ENCODE results near the gene ZNF750.
A peak's percentile ranks its signal among the peaks of the same experiment; 100 is the strongest.

Gene ZNF750

GRCh38 chr17:82839617-82840292 lies at the start of gene ZNF750:
ZNF750 (minus strand) TSS chr17:82840022; CDS start chr17:82832454, 7,568 bp downstream.
- no peak for DNase-seq

DNA sequence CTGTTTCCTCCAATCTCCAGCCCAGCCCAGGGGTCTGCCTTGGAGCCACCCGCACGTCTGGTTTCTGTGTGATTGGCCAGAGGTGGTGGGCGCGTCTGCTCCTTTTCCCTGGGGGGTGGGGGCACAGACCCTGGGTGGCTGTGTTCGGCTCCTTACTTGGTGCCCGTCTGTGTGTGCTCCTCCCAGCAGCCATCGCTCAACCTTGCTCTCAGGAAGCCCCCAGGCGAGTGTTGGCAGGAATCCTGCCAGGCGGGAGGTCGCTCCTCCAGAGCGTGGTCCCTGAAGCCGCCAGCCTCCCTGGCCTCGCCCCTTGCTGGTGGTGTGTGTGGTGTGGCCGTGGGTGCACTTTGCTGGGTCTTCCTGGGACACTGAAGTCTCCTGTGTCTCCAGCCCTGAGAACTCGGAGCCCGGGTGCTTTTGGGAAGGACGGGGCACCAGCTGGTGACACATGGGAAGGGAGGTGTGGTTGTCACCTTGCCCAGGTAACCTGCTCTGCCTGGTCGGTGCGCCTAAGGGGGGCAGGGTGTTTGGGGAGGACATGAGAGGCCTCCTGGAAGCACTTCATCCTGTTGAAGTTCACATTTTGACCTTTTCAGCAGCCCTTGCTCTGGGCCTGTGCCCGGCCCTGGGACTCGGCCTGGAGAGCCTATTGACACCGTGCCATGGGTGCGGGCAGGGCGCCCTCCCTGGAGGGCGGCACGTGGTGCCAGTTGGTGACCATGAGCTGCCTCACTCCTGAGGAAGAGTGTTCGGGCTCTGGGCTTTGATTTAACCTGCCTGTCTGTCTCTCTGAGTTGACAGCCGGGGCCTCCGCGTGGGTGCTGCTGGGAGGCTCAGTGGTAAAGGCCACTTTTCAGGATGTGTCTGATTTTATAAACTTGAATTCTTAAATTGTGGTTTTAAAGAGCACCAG lies 49.0 kb upstream of the ZNF750 start:
- DNase-seq, result no peak

DNA sequence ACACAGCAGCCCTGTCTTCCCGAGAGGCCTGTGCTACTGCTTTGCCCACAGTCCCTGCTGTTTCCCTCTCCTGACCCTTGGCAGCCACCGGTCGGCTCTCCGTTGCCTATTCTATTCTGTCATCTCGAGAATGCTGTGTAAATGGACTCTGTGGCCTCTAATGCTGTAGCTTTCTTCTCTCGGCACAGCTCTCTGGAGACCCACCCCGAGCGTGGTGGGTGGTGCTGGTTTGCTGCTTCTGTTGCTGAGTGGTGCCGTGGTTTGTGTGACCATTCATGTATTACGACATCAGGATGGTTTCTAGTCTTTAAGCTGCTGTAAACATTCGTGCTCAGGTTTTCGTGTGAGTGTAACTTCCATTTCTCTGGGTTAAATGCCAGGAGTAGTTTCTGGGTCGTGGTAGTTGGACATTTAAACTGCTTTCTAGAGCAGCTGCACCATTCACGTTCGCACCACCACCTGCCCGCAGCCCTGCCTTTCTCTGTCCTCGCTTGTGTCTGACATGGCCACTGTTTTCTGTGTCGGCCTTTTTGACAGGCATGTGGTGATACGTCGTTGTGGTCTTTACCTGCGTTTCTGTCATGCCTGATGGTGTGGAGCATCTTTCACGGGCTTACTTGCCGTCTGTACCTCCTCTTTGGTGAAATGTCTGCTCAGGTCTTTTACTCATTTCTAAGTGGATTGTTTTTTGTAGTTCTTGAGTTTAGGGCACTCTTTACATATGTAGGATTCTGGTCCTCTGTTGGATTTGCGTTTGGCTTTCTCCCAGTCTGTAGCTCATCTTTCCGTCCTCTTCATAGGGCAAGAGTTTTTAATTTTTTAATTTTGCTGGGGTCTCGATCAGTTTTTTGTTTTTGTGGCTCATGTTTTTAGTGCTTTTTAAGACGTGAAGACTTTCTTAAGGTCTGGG lies 47.7 kb upstream of the ZNF750 start:
- no peak for DNase-seq

GRCh38 chr17:82884970-82885353 lies 45.1 kb upstream of the ZNF750 start:
- no peak for DNase-seq

- DNase-seq, result no peak
Observed at GRCh38 chr17:82884341-82884969, 44.6 kb upstream of the ZNF750 start.

- no peak for DNase-seq
Observed at GRCh38 chr17:82883419-82884031, 43.7 kb upstream of the ZNF750 start.

DNA sequence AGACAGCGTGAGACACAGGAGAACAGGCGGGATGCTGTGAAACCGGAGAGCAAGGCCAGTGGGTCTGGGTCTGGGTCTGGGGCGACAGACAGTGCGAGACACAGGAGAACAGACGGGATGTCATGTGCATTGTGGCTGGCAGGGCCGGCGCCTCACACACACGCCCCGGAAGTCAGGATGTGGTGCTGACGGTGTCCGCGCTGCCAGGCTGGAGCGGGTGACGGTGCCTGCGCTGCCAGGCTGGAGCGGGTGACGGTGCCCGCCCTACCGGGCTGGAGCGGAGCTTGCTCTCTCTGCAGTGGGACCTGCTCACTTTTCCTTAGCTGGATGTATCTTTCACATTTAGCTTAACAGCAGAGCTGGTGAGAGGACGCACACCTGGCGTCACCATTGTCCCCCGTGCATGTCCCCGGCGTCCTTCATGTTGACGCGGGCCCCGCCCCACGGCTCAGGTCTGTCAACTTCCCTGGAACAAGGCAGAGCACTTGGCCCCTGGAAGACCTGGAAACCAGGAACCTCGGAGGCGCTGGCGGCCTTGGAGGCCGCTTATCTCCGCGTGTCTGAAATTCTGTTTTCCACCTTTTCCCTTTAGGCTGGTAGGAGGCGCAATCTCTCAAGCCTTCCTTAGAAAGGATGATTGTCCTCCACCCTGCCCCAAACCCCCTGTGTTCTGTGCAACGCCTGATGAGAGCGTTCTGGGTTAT lies 43.0 kb upstream of the ZNF750 start:
- DNase-seq, result no peak

- DNase-seq, result no peak
Observed at GRCh38 chr17:82881900-82882714, 42.3 kb upstream of the ZNF750 start.

- DNase-seq, result no peak
Observed at GRCh38 chr17:82881324-82881823, 41.6 kb upstream of the ZNF750 start.

DNA sequence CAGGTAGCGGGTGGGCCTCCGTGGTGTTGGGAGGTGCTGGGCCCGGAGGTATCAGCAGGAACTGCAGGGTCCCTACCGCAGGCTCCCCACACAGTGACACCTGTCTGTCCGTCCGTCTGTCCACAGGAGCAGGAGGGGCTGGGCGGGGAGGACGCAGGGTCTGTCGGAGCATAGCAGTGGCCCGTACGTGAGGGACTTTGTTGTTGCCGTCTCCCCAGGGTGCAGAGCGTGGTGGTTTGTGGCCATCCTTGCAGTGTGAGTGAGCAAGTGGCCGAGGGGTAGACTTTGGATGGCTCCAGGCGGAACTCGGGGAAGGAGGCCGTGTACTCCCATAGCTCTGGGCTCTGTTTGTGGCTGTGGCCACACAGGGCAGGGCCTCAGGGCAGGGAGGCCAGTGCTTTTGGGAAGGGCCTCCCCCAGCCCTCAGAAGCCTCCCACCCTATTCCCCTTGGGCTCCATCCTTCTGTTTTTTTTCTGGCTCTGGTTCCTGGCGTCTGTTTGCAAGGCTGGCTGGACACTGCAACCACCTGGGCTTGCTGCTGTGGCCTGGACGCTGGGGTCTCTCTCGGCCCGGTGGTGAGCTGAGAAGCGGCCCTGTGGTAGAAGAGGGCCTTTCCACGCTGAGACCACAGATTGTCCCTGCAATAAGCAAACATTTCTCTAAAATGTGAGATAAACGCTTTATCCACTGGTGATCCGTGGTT lies 41.0 kb upstream of the ZNF750 start:
- DNase-seq, result no peak

GRCh38 chr17:82879241-82879640 lies 39.4 kb upstream of the ZNF750 start:
- no peak for DNase-seq

- DNase-seq, result no peak
Observed at GRCh38 chr17:82878527-82878926, 38.7 kb upstream of the ZNF750 start.

GRCh38 chr17:82876602-82877379 lies 37.0 kb upstream of the ZNF750 start:
- peak; percentile 25 for DNase-seq

DNA sequence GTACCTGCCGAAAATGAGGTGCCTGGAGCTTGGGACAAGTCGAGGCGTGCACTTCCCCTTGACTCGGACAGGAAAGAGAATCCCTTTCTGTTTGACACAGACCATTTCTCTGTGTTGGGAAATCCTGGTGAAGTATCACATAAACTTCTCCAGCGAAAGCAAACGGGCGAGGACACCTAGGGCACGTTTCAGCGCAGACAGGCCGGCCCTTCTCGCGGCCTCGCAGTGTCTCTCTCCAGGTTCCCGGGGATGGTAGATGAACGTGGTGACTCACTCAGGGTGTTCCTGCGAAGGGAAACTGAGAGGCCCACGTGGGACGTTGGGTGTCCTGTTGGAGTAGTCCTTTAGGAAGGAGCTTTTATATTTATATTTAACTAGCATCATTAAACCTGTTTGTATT lies 36.3 kb upstream of the ZNF750 start:
- no peak for DNase-seq

DNA sequence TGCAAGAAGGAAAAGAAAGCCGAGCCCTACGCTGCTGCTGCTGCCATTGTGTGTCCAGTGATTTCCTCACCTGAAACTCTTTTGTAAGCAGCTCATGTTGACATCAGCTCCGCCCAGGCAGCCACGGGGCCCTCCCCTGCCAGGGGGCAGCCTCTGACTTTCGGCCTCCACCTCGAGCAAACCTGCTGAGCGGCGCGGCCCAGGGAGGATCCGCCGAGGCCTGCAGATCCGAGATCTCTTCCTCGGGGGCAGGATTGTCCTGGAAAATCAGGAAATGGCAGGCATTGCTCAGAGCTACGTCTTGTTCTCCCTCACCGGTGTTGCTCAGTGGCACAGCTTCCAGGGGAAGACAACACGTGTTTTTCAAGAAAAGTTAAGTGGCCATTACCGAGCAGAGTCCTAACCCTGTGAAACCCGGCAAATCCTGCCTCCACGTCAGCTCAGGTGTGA lies 35.6 kb upstream of the ZNF750 start:
- no peak for DNase-seq

DNA sequence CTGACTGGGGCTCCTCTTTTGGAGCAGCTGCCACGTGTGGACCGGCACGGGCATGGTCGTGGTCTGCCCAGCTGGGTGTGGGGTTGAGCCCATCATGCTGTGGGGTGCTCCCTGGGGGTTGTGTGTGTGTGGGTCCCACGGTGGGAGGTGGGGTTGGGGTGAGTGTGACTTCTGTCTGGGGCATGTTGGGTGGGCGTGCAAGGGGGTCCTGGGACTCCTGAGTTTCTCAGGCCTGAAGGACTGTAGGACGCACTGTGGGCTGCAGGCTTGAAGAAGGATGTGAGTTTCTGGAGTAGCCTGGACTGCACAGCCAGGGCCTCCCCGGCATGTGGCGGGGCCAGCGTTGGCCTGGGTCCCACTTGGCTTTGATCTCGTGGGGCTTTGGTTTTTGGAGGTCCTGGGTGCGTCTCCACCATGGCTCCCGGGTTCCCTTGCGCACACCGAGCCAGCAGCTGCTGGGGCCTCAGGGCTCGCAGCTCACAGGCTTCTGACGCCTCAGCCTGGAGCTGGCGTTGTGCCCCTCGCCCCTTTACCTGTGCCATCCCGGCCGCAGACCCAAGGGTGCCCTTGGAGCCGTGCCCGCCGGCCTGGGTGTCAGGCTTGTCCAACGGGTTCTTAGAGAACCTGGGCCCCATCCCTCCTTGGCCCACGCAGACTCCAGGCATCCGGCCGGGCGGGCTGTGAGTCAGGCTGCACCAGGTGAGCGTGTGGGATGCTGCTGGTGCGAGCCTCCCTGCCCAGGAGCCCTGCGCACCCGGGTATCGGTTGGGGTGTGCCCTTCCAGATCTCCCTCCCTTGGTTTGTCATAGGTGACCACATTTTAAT lies 34.4 kb upstream of the ZNF750 start:
- no peak for DNase-seq

GRCh38 chr17:82873521-82873920 lies 33.7 kb upstream of the ZNF750 start:
- DNase-seq, result no peak

All from NCI-H1092 treated with DMSO at 0.1 percent for 48 hours (cell line).